ENCODE results near the gene ZNF593.
A peak's percentile ranks its signal among the peaks of the same experiment; 100 is the strongest.

ZNF593 gene

DNA sequence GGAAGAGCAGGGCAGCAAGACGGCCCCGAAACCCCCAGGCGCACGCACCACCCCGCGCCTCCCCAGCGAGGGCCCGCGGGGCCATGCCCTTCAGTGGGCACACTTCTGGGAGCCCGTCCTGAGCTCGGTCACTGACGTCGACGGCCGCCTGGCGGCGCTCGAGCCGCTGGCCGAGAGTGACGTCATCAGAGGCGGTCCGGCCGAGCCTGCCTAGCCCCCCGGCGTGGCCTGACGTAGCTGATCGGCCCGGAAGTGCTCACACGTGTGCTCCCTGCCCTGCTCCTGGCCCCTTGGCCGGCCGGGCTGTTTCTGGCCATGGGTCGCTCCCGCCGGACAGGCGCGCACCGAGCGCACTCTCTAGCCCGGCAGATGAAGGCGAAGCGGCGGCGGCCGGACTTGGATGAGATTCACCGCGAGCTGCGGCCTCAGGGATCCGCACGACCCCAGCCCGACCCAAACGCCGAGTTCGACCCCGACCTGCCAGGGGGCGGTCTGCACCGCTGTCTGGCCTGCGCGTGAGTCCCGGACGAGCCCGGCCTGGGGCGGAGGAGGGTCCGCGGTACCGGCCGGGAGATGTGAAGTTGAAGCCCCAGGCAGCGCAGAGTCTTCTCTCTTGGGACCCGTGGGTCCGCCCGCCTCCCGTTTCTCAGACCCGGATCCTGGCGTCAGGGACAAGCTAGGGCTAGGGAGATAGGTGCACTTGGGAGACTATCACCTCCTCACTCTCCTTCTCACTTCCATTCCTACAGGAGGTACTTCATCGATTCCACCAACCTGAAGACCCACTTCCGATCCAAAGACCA lies at the start of gene ZNF593:
Gene ZNF593, plus strand, starts transcription at position 240 of the 803 bp plus-strand sequence. Its CDS starts 76 bp downstream, at position 316.
- peak; percentile 93 for DNase-seq (ENCODE audit: low spot score)
- TF ChIP-seq, protein P1, sequence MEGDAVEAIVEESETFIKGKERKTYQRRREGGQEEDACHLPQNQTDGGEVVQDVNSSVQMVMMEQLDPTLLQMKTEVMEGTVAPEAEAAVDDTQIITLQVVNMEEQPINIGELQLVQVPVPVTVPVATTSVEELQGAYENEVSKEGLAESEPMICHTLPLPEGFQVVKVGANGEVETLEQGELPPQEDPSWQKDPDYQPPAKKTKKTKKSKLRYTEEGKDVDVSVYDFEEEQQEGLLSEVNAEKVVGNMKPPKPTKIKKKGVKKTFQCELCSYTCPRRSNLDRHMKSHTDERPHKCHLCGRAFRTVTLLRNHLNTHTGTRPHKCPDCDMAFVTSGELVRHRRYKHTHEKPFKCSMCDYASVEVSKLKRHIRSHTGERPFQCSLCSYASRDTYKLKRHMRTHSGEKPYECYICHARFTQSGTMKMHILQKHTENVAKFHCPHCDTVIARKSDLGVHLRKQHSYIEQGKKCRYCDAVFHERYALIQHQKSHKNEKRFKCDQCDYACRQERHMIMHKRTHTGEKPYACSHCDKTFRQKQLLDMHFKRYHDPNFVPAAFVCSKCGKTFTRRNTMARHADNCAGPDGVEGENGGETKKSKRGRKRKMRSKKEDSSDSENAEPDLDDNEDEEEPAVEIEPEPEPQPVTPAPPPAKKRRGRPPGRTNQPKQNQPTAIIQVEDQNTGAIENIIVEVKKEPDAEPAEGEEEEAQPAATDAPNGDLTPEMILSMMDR (conservative IDR thresholded peaks at IDR 0.05; ENCODE audit: low read depth) = peak; percentile 93
- ChIA-PET CTCF (interaction anchor here (0.5 to 1.6 kb wide), 18 partner anchors 9 to 928 kb away, joined by 3 to 15 read pairs (median 4); partner anchors contain the start of gene CEP85), POLR2A (ENCODE audit: low non-redundant PET) (no interaction called here)
- peak within 1 kb of the TSS; percentile 55 for H3K27ac ChIP-seq

DNA sequence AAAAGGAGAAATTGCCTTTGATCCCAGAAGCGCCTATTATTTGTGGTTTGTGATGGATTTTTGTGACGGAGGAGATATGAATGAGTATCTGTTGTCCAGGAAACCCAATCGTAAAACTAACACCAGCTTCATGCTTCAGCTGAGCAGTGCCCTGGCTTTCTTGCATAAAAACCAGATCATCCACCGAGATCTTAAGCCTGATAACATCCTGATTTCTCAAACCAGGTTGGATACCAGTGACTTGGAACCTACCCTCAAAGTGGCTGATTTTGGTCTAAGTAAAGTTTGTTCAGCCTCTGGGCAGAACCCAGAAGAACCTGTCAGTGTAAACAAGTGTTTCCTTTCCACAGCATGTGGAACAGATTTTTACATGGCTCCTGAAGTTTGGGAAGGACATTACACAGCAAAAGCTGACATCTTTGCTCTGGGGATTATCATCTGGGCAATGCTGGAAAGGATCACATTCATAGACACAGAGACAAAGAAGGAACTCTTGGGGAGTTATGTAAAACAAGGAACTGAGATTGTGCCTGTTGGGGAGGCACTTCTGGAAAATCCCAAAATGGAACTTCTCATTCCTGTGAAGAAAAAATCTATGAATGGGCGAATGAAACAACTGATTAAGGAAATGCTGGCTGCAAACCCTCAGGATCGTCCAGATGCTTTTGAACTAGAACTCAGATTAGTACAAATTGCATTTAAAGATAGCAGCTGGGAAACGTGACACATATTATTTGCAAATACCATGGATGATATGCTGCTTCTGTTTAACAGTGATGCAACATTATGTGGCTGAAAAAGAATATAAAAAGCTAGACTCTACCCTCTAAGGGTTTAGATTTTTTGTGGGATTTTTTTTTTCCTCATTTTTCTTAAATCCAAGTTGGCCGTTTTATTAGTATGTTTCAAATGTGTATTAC lies 47.6 kb upstream of the ZNF593 start:
- DNase-seq (ENCODE audit: low spot score) = no peak
- H3K27ac ChIP-seq = no peak overlapping the region
- POLR2A ChIA-PET (ENCODE audit: low non-redundant PET) = no interaction called here
- CTCF ChIA-PET = interaction anchor here (0.7 to 0.9 kb wide), 3 partner anchors 86 to 1242 kb away, joined by 3 to 5 read pairs (median 5); no protein-coding TSS in a partner anchor
- TF ChIP-seq, protein P1 (conservative IDR thresholded peaks at IDR 0.05; ENCODE audit: low read depth) = no peak

GRCh38 chr1:26122988-26123973 lies 46.4 kb upstream of the ZNF593 start:
- no peak overlapping the region for H3K27ac ChIP-seq
- POLR2A ChIA-PET (ENCODE audit: low non-redundant PET) = no interaction called here
- peak; percentile 74 for DNase-seq (ENCODE audit: low spot score)
- TF ChIP-seq, protein P1 (conservative IDR thresholded peaks at IDR 0.05; ENCODE audit: low read depth) = no peak
- CTCF ChIA-PET = interaction anchor here (0.6 to 0.9 kb wide), 4 partner anchors 16 to 231 kb away, joined by 4 to 10 read pairs (median 4); no protein-coding TSS in a partner anchor

DNA sequence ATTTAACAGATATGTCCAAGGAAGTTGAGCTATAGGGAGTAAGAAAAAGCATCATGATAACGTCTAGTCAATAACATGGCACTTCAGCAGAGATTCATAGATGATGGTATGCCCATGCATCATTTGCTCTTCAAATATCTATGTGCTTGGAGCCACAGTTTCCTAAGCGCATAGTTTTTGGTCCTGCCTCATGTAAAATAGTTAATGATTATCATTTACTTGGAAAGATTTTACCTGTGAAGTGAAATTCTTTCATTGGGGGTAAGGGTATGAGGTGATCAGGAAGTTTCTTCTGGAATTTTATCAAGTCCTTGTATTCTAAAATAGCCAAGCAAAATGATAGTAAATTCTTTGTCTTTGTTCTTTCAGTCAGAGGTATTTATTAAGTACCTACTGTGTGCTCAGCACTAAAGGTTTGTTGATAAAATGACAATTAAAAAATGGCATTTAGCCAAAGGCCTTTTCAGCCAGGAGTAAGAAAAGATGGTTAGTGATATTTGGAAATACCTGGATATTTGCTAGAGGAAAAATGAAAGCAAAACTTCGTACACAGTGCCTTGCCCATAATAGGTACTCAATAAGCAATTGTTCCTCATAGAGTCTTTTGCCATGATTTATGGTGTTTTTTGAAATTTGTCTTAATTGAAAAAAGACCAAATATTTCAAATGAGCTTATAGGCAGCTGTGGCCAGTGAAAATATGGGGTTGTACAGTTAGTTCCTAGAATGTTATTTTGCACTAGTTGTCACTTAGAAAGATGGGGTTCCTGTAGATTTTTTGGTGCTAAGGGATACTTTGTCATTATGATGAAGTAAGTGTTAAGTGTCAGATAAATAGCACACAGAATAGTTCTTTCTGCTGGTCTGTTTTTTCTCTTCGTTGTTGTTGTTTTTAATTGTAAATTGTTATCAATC lies 45.0 kb upstream of the ZNF593 start:
- CTCF ChIA-PET = no interaction called here
- no peak overlapping the region for H3K27ac ChIP-seq
- TF ChIP-seq, protein P1 (conservative IDR thresholded peaks at IDR 0.05; ENCODE audit: low read depth) = no peak
- no peak for DNase-seq (ENCODE audit: low spot score)
- POLR2A ChIA-PET (ENCODE audit: low non-redundant PET) = no interaction called here

GRCh38 chr1:26125382-26125781 lies 44.3 kb upstream of the ZNF593 start:
- POLR2A ChIA-PET (ENCODE audit: low non-redundant PET) = no interaction called here
- TF ChIP-seq, protein P1 (conservative IDR thresholded peaks at IDR 0.05; ENCODE audit: low read depth) = no peak
- CTCF ChIA-PET = interaction anchor here (0.7 kb wide), 1 partner anchor 20 kb away, joined by 3 read pairs; no protein-coding TSS in a partner anchor
- no peak overlapping the region for H3K27ac ChIP-seq
- DNase-seq (ENCODE audit: low spot score) = no peak

Data from RWPE1 (cell line).